Measurements from ENCODE around the gene ATG5.

The ATG5 gene

GRCh38 chr6:106149472-106150069 is 176.0 kb downstream of the ATG5 start:
- no peak for TF ChIP-seq POLR2AphosphoS5 (IDR thresholded peaks at IDR 0.05; ENCODE audit: low read depth, low read length)
- TF ChIP-seq REST (IDR thresholded peaks at IDR 0.05; ENCODE audit: insufficient read depth in 1 of 2, low read depth in 2 of 2, low read length in 2 of 2) = no peak
- TF ChIP-seq TAF1 (IDR thresholded peaks at IDR 0.05; ENCODE audit: borderline replicate concordance, insufficient read depth, low read length) = no peak
- no peak for TF ChIP-seq SIN3A (IDR thresholded peaks at IDR 0.05; ENCODE audit: borderline replicate concordance, insufficient read depth, low read length)
- TF ChIP-seq FOXP2 (optimal IDR thresholded peaks at IDR 0.05; ENCODE audit: borderline replicate concordance, extremely low read depth, extremely low read length, insufficient read depth) = no peak

GRCh38 chr6:106147476-106147875 is 178.1 kb downstream of the ATG5 start:
- TF ChIP-seq FOXP2 (optimal IDR thresholded peaks at IDR 0.05; ENCODE audit: borderline replicate concordance, extremely low read depth, extremely low read length, insufficient read depth) (no peak), SIN3A (IDR thresholded peaks at IDR 0.05; ENCODE audit: borderline replicate concordance, insufficient read depth, low read length) (no peak), REST (IDR thresholded peaks at IDR 0.05; ENCODE audit: insufficient read depth in 1 of 2, low read depth in 2 of 2, low read length in 2 of 2) (no peak), TAF1 (IDR thresholded peaks at IDR 0.05; ENCODE audit: borderline replicate concordance, insufficient read depth, low read length) (no peak), POLR2AphosphoS5 (IDR thresholded peaks at IDR 0.05; ENCODE audit: low read depth, low read length) (no peak)

DNA sequence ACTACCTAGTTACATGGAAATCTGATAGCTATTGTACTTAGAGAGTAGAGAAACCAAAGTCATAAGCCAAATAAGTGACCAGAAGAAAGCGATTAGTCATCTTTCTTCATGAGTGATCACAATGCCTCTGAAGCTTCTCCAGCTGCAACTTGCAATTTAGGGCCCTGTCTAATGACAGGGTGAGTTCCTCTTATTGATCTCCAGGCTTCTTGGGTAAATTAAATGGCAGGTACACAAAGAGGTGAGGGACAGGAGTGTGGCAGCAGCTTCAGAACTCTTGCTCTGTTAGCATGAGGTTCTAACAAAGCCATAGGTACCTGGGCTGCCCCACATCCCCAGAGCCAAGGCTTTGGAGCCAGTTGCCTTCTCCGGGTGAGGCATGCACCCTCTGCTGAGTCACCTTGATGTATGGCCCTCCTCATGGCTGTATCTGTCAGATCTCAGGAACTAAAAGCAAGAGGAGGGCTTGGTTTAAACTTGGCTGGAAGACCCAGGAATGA is 178.7 kb downstream of the ATG5 start:
- TF ChIP-seq REST (IDR thresholded peaks at IDR 0.05; ENCODE audit: insufficient read depth in 1 of 2, low read depth in 2 of 2, low read length in 2 of 2) (no peak), POLR2AphosphoS5 (IDR thresholded peaks at IDR 0.05; ENCODE audit: low read depth, low read length) (no peak), FOXP2 (optimal IDR thresholded peaks at IDR 0.05; ENCODE audit: borderline replicate concordance, extremely low read depth, extremely low read length, insufficient read depth) (no peak), SIN3A (IDR thresholded peaks at IDR 0.05; ENCODE audit: borderline replicate concordance, insufficient read depth, low read length) (no peak), TAF1 (IDR thresholded peaks at IDR 0.05; ENCODE audit: borderline replicate concordance, insufficient read depth, low read length) (no peak)

GRCh38 chr6:106145741-106146227 is 179.8 kb downstream of the ATG5 start:
- TF ChIP-seq FOXP2 (optimal IDR thresholded peaks at IDR 0.05; ENCODE audit: borderline replicate concordance, extremely low read depth, extremely low read length, insufficient read depth) = no peak
- no peak for TF ChIP-seq SIN3A (IDR thresholded peaks at IDR 0.05; ENCODE audit: borderline replicate concordance, insufficient read depth, low read length)
- TF ChIP-seq TAF1 (IDR thresholded peaks at IDR 0.05; ENCODE audit: borderline replicate concordance, insufficient read depth, low read length) = no peak
- TF ChIP-seq REST (IDR thresholded peaks at IDR 0.05; ENCODE audit: insufficient read depth in 1 of 2, low read depth in 2 of 2, low read length in 2 of 2) = no peak
- no peak for TF ChIP-seq POLR2AphosphoS5 (IDR thresholded peaks at IDR 0.05; ENCODE audit: low read depth, low read length)
